Urinary bladder (tissue), 4 donors: ENCODE data around the gene ZNF594. TPM values are rescaled to one million over a fixed set of nuclear protein-coding genes. Genes with fewer than 3 reads are reported as not detected.
"Not testable (repeated sequence)": the region's sequence is repeated elsewhere in the genome, so short reads cannot be mapped to it uniquely, and the experiment has no call there.

ENCODE experiments used
- DNase-seq: peaks from one replicate; pipeline ENCODE4 v3.0.0-alpha.2; 2015; ENCODE audit errors: extremely low spot score
- H3K27ac ChIP-seq: one replicate; pipeline ENCODE4 v1.5.1; 2013; ENCODE audit warnings: low read depth, mild to moderate bottlenecking, moderate library complexity
- H3K36me3 ChIP-seq: one replicate; pipeline ENCODE4 v1.6.1; 2013; ENCODE audit warnings: mild to moderate bottlenecking, moderate library complexity; ENCODE audit not compliant: insufficient read depth
- H3K4me1 ChIP-seq: one replicate; pipeline ENCODE4 v1.6.1; 2013; ENCODE audit warnings: mild to moderate bottlenecking, moderate library complexity; ENCODE audit not compliant: insufficient read depth
- H3K4me3 ChIP-seq: one replicate; pipeline ENCODE4 v1.5.1; 2013; ENCODE audit warnings: low read depth, low read length
- WGBS: extraction: QIAGEN DNeasy Blood & Tissue Kit; methylation state at CpG from one replicate; pipeline ENCODE4 v1.1.7; 2013; 5-methylcytosine and 5-hydroxymethylcytosine counted together
- polyA plus RNA-seq: library from polyadenylated mRNA; stranded (reverse); fragments of 200-250 nt; gene quantifications from one replicate; pipeline ENCODE4 v1.2.3, GENCODE V29; 2013
- total RNA-seq: library from RNA; depleted of rRNA; stranded (reverse); fragments of >200 nt; gene quantifications from one replicate; pipeline ENCODE4 v1.2.3, GENCODE V29; 2014
- donor health status: healthy with polysubstance abuse.
- donor health status: healthy.

Gene ZNF594
- total and polyA plus RNA-seq, 2 donors, result 5.8 to 26.3 TPM

GRCh38 chr17:5136580-5137412 lies 54.9 kb downstream of the ZNF594 start:
- 83% methylated on average over 14 of the region's 14 CpGs for WGBS
- not testable (repeated sequence) for H3K36me3 ChIP-seq, H3K4me3 ChIP-seq, DNase-seq, H3K27ac ChIP-seq, H3K4me1 ChIP-seq

GRCh38 chr17:5135726-5136579 lies 55.7 kb downstream of the ZNF594 start:
- H3K27ac ChIP-seq, result no peak overlapping the region
- WGBS, result 89% methylated on average over 14 of the region's 14 CpGs
- H3K36me3 ChIP-seq, result no peaks in the 10 kb centered on the region
- no peak overlapping the region for H3K4me3 ChIP-seq
- H3K4me1 ChIP-seq, result no peaks in the 10 kb centered on the region
- DNase-seq, result no peak

- H3K36me3 ChIP-seq, H3K4me3 ChIP-seq, DNase-seq, H3K27ac ChIP-seq, H3K4me1 ChIP-seq: not testable (repeated sequence)
- 78% methylated on average over 8 of the region's 8 CpGs for WGBS
Measured at GRCh38 chr17:5135131-5135712, 56.4 kb downstream of the ZNF594 start.

- H3K27ac ChIP-seq, H3K36me3 ChIP-seq: not testable (repeated sequence)
- WGBS, result 87% methylated on average over 11 of the region's 11 CpGs
Measured at GRCh38 chr17:5134571-5134970, 57.1 kb downstream of the ZNF594 start.

GRCh38 chr17:5133961-5134360 lies 57.7 kb downstream of the ZNF594 start:
- H3K27ac ChIP-seq, H3K36me3 ChIP-seq, H3K4me3 ChIP-seq, H3K4me1 ChIP-seq, DNase-seq: not testable (repeated sequence)
- WGBS, result 86% methylated on average over 8 of the region's 8 CpGs

More at GRCh38 chr17:5134571-5134970, 57.1 kb downstream of the ZNF594 start:
- not testable (repeated sequence) for H3K4me3 ChIP-seq, DNase-seq, H3K4me1 ChIP-seq

- DNase-seq, result no peak
- Histone ChIP-seq H3K36me3 (no peaks in the 10 kb centered on the region), H3K4me3 (no peak overlapping the region), H3K27ac (no peak overlapping the region), H3K4me1 (no peaks in the 10 kb centered on the region)
- 79% methylated on average over 8 of the region's 8 CpGs for WGBS
Measured at GRCh38 chr17:5133311-5133710, 58.4 kb downstream of the ZNF594 start.

GRCh38 chr17:5132503-5133225 lies 59.0 kb downstream of the ZNF594 start:
- H3K27ac ChIP-seq, H3K4me3 ChIP-seq, H3K36me3 ChIP-seq, DNase-seq, H3K4me1 ChIP-seq: not testable (repeated sequence)
- 91% methylated on average over 15 of the region's 15 CpGs for WGBS

GRCh38 chr17:5131799-5132502 lies 59.7 kb downstream of the ZNF594 start:
- DNase-seq, H3K27ac ChIP-seq, H3K4me1 ChIP-seq, H3K4me3 ChIP-seq, H3K36me3 ChIP-seq: not testable (repeated sequence)
- WGBS, result 81% methylated on average over 16 of the region's 16 CpGs

GRCh38 chr17:5131146-5131715 lies 60.4 kb downstream of the ZNF594 start:
- 91% methylated on average over 7 of the region's 7 CpGs for WGBS
- no peaks in the 10 kb centered on the region for H3K4me1 ChIP-seq
- no peak overlapping the region for H3K4me3 ChIP-seq
- no peaks in the 10 kb centered on the region for H3K36me3 ChIP-seq
- no peak overlapping the region for H3K27ac ChIP-seq
- DNase-seq, result no peak

GRCh38 chr17:5130687-5131086 lies 61.0 kb downstream of the ZNF594 start:
- whole genome bisulfite sequencing, result 76% methylated on average over 5 of the region's 5 CpGs
- not testable (repeated sequence) for H3K4me1 ChIP-seq, H3K4me3 ChIP-seq, H3K36me3 ChIP-seq, H3K27ac ChIP-seq, DNase-seq

GRCh38 chr17:5130261-5130660 lies 61.4 kb downstream of the ZNF594 start:
- 93% methylated on average over 10 of the region's 10 CpGs for WGBS
- H3K4me1 ChIP-seq, H3K27ac ChIP-seq, DNase-seq, H3K36me3 ChIP-seq, H3K4me3 ChIP-seq: not testable (repeated sequence)

- H3K4me1 ChIP-seq, H3K36me3 ChIP-seq, H3K27ac ChIP-seq, H3K4me3 ChIP-seq, DNase-seq: not testable (repeated sequence)
- WGBS, result 91% methylated on average over 8 of the region's 8 CpGs
Measured at GRCh38 chr17:5129770-5130169, 61.9 kb downstream of the ZNF594 start.
